ENCODE results near the gene B4GALT2. TPM values are rescaled to one million over a fixed set of nuclear protein-coding genes. Genes with fewer than 3 reads are reported as not detected.

The B4GALT2 gene
- total RNA-seq, 1 experiment from 2014 or later: 70.9 TPM

GRCh38 chr1:44031252-44032169 lies 52.5 kb downstream of the B4GALT2 start, which contains the start of gene SLC6A9:
Gene SLC6A9, minus strand, starts transcription at chr1:44031462. Its CDS starts 7,185 bp downstream, at chr1:44024277.
- WGBS (ENCODE audit: extremely low coverage, insufficient read length, low lambda C conversion rate): no CpG with 5 or more reads among the region's 40 CpGs
- H2AK5ac ChIP-seq (ENCODE audit: insufficient read length, low read length): no peak within 1 kb of the TSS
- H3K79me1 ChIP-seq (ENCODE audit: insufficient read depth, low read depth, low read length, poor library complexity, severe bottlenecking): no peaks in the 10 kb centered on the region
- no peaks in the 10 kb centered on the region for H3K9me3 Mint-ChIP-seq
- H2BK120ac ChIP-seq (ENCODE audit: low read depth, low read length, poor library complexity, severe bottlenecking): no peak within 1 kb of the TSS
- no peak within 1 kb of the TSS for H4K8ac ChIP-seq (replicated peaks; ENCODE audit: insufficient read length, low read depth, low read length)
- H3K18ac ChIP-seq (ENCODE audit: insufficient read length, low read depth, low read length): peak within 1 kb of the TSS; percentile 64
- no peak within 1 kb of the TSS for H2BK5ac ChIP-seq (ENCODE audit: insufficient read length, low read length)
- H3K4me2 ChIP-seq (ENCODE audit: insufficient read depth, insufficient read length, low read length): peak within 1 kb of the TSS; percentile 42
- H3K4ac ChIP-seq (ENCODE audit: low read depth, low read length): no peak within 1 kb of the TSS
- H3K4me1 ChIP-seq (ENCODE audit: insufficient read depth, low read length): peaks cover 9% of the 10 kb centered on the region; the same call in 1 of the 2 replicates
- H3K56ac ChIP-seq (ENCODE audit: insufficient read length, low read depth, low read length): no peak within 1 kb of the TSS
- H3K23me2 ChIP-seq (ENCODE audit: insufficient read length, low read depth, low read length, poor library complexity, severe bottlenecking): peaks cover 7% of the 10 kb centered on the region
- H3K27ac ChIP-seq (ENCODE audit: insufficient read length, low read depth, low read length): no peak within 1 kb of the TSS
- H3K4me3 Mint-ChIP-seq: peak within 1 kb of the TSS; percentile 91 to 96
- H2BK20ac ChIP-seq (ENCODE audit: low read depth, low read length, poor library complexity, severe bottlenecking): no peak within 1 kb of the TSS
- no peaks in the 10 kb centered on the region for H3K9me3 ChIP-seq (ENCODE audit: control insufficient read depth, low read depth, low read length)
- H3K27me3 Mint-ChIP-seq (ENCODE audit: low read depth): peaks cover 7% of the 10 kb centered on the region
- no peaks in the 10 kb centered on the region for H4K20me1 ChIP-seq (ENCODE audit: control insufficient read depth, insufficient read depth, insufficient read length)
- H3K9ac ChIP-seq (ENCODE audit: extremely low read depth, insufficient read length, low read length): peak within 1 kb of the TSS; percentile 68
- peak; percentile 70 for DNase-seq
- peaks cover 39 to 41% of the 10 kb centered on the region in 2 experiments for H3K4me1 Mint-ChIP-seq
- peak within 1 kb of the TSS; percentile 96 to 98 (median 98) for H3K27ac Mint-ChIP-seq
- no peak within 1 kb of the TSS for H4K91ac ChIP-seq (ENCODE audit: insufficient read length, low read depth, low read length)
- no peak within 1 kb of the TSS for H2BK15ac ChIP-seq (ENCODE audit: low read depth, low read length)
- no peak for TF ChIP-seq CTCF (conservative IDR thresholded peaks at IDR 0.05)
- H3K23ac ChIP-seq (ENCODE audit: insufficient read length, low read depth, low read length): no peak within 1 kb of the TSS
- H3K27me3 ChIP-seq (ENCODE audit: insufficient read depth, low read length): no peaks in the 10 kb centered on the region
- H3T11ph ChIP-seq (ENCODE audit: low read length): no peak within 1 kb of the TSS
- peaks cover 4 to 16% (median 5%) of the 10 kb centered on the region in 3 experiments; a peak in 3 of 7 replicates for H3K36me3 Mint-ChIP-seq (ENCODE audit: insufficient read depth in 1 of 3, low read depth in 3 of 3)
- H3K14ac ChIP-seq (ENCODE audit: insufficient read depth, low read length): peak within 1 kb of the TSS; percentile 82
- H2AFZ ChIP-seq (ENCODE audit: low read length): no peak within 1 kb of the TSS
- no peaks in the 10 kb centered on the region for H3K79me2 ChIP-seq (ENCODE audit: insufficient read depth, low read length)
- no peak within 1 kb of the TSS for H4K5ac ChIP-seq (ENCODE audit: insufficient read length, low read depth, low read length)
- no peak within 1 kb of the TSS for H2BK12ac ChIP-seq (ENCODE audit: insufficient read length, low read depth, low read length)
